Measurements from ENCODE around the gene B4GALNT4.

DNA sequence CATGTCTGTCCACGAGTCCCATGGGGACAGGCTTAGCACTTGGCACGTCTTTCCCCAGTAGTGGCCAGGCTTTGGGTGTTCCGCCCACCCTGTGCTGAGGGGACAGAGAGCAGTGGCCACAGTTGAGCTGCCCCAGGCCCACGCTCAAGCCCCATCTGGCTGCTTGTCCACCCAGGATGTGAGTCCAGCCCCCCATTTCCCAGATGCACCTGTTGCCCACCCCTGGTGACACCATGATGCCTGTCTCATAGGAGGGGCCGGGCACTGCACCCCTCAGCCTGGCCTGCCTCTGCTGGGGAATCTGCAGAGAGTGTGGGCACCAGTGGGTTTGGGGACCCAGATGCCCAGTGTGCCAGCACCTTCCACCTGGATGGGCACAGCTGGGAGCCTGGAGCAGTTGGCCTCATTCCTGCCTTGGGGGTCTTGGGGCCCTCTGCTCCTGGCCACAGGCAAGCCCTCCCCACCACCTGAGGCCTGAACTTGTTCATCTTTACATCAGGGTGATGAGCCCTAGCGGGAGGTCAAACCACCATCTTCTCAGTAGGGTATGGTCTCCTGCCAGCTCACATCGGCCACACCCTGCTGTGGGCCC is 39.8 kb downstream of the B4GALNT4 start:
- TF ChIP-seq, protein P1, sequence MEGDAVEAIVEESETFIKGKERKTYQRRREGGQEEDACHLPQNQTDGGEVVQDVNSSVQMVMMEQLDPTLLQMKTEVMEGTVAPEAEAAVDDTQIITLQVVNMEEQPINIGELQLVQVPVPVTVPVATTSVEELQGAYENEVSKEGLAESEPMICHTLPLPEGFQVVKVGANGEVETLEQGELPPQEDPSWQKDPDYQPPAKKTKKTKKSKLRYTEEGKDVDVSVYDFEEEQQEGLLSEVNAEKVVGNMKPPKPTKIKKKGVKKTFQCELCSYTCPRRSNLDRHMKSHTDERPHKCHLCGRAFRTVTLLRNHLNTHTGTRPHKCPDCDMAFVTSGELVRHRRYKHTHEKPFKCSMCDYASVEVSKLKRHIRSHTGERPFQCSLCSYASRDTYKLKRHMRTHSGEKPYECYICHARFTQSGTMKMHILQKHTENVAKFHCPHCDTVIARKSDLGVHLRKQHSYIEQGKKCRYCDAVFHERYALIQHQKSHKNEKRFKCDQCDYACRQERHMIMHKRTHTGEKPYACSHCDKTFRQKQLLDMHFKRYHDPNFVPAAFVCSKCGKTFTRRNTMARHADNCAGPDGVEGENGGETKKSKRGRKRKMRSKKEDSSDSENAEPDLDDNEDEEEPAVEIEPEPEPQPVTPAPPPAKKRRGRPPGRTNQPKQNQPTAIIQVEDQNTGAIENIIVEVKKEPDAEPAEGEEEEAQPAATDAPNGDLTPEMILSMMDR (conservative IDR thresholded peaks at IDR 0.05) = no peak
- no peak for TF ChIP-seq EZH2 (IDR thresholded peaks at IDR 0.05; ENCODE audit: low read depth)
